Measurements from ENCODE around the gene SMO. TPM values are rescaled to one million over a fixed set of nuclear protein-coding genes. Genes with fewer than 3 reads are reported as not detected.

The SMO gene
- total RNA-seq, 1 experiment from 2014 or later: 12.8 TPM

DNA sequence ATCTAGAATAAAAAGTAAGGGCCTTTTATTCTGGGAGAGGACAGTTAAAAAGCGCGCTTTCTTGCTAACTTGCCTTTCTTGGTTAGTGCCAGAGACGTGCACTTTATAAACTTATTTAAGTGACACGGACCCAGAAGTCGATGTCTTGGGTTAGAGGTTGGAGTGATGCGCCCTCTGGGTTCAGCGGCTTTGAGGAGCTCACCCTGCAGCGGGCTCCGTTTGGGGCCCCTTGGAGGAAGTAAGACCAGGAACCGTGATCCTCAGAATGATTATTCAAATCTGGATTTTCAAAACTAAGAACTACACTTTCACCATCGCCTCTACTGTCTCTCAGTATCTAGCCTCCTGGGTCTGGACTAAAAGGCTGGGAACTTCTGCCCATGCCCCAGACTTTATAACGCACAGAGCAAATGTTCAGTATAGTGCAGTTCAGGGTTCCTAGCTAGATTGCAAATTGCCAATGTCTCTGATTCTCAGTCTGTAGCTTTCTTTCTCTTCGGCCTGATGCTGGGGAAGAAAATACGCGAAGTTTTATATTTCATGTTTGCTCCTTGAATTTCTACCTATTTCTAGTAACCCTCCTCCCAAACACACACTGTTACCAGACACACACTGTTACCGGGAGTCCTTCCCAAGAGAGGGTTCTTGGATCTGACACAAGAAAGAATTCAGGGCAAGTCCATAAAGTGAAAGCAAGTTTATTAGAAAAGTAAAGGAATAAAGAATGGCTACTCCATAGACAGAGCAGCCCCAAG, 18.6 kb upstream of the SMO start:
- Histone ChIP-seq H3K9me2 (ENCODE audit: insufficient read depth) (no peaks in the 10 kb centered on the region), H3K79me2 (ENCODE audit: insufficient read depth, low read length) (no peaks in the 10 kb centered on the region), H3K4me2 (ENCODE audit: low read length) (no peak overlapping the region), H3K27ac (ENCODE audit: low read depth, low read length) (no peak overlapping the region), H3K36me3 (ENCODE audit: control insufficient read depth in 1 of 2, insufficient read depth in 2 of 2, low read length in 2 of 2) (peaks cover 0 to 1% of the 10 kb centered on the region in 2 experiments; a peak in 1 of 4 replicates), H3K4me1 (ENCODE audit: control insufficient read depth in 1 of 2, insufficient read depth in 2 of 2, low read length in 2 of 2) (no peaks in the 10 kb centered on the region), H4K20me1 (ENCODE audit: insufficient read depth) (no peaks in the 10 kb centered on the region), H3K27me3 (ENCODE audit: insufficient read depth, low read length) (no peaks in the 10 kb centered on the region), H3K9me3 (ENCODE audit: control insufficient read depth in 1 of 2, insufficient read depth in 1 of 2, low read depth in 1 of 2, low read length in 2 of 2) (no peaks in the 10 kb centered on the region), H2AFZ (ENCODE audit: low read depth, low read length, poor library complexity, severe bottlenecking) (no peak overlapping the region), H3K9ac (ENCODE audit: low read length) (no peak overlapping the region), H3K4me3 (replicated peaks in 1 of 2; ENCODE audit: low read depth in 1 of 2, low read length in 2 of 2) (no peak overlapping the region)
- DNase-seq (ENCODE audit: low read depth, low spot score): no peak
- ChIA-PET CTCF (no interaction called here), RAD21 (ENCODE audit: low non-redundant PET in 1 of 2, low total read pairs in 2 of 2, uncharacterized antibody in 2 of 2, unreplicated experiment in 2 of 2) (no interaction called here), POLR2A (no interaction called here)
- TF ChIP-seq SP1 (IDR thresholded peaks at IDR 0.05; ENCODE audit: low read depth) (no peak), EZH2 (IDR thresholded peaks at IDR 0.05) (no peak), TCF7L2 (IDR thresholded peaks at IDR 0.05; ENCODE audit: borderline replicate concordance, extremely low read depth, insufficient read depth, insufficient read length) (no peak), JUND (IDR thresholded peaks at IDR 0.05) (no peak)
- ATAC-seq: no peak
- BruUV-seq (replicated peaks): no TSS peak
- intact Hi-C loops (cut with micrococcal nuclease): no loop called here

DNA sequence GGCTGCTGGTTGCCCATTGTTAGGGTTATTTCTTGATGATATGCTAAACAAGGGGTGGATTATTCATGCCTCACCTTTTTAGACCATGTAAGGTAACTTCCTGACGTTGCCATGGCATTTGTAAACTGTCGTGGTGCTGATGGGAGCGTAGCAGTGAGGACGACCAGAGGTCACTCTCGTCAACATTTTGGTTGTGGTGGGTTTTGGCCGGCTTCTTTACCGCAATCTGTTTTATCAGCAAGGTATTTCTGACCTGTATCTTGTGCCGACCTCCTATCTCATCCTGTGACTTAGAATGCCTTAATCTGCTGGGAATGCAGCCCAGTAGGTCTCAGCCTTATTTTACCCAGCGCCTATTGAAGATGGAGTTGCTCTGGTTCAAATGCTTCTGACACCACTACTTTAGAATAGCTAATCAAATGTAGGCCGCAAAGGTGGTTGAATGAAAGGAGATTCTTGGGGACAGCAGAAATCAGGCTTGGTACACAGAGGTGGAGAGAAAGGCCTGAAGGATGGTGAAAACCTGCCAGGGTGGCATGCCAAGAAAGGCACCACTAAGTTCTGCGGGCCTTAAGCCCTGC, 17.9 kb upstream of the SMO start:
- no peak overlapping the region for H3K27ac ChIP-seq (ENCODE audit: low read depth, low read length)
- no peaks in the 10 kb centered on the region for H3K27me3 ChIP-seq (ENCODE audit: insufficient read depth, low read length)
- ChIA-PET RAD21 (ENCODE audit: low non-redundant PET in 1 of 2, low total read pairs in 2 of 2, uncharacterized antibody in 2 of 2, unreplicated experiment in 2 of 2) (no interaction called here), CTCF (no interaction called here), POLR2A (no interaction called here)
- H3K4me3 ChIP-seq (replicated peaks in 1 of 2; ENCODE audit: low read depth in 1 of 2, low read length in 2 of 2): no peak overlapping the region
- ATAC-seq (no peak), DNase-seq (ENCODE audit: low read depth, low spot score) (no peak)
- H3K79me2 ChIP-seq (ENCODE audit: insufficient read depth, low read length): no peaks in the 10 kb centered on the region
- intact Hi-C loops (cut with micrococcal nuclease): no loop called here
- no TSS peak for BruUV-seq (replicated peaks)
- no peaks in the 10 kb centered on the region for H3K36me3 ChIP-seq (ENCODE audit: control insufficient read depth in 1 of 2, insufficient read depth in 2 of 2, low read length in 2 of 2)
- H2AFZ ChIP-seq (ENCODE audit: low read depth, low read length, poor library complexity, severe bottlenecking): no peak overlapping the region
- H3K4me2 ChIP-seq (ENCODE audit: low read length): no peak overlapping the region
- H3K9ac ChIP-seq (ENCODE audit: low read length): no peak overlapping the region
- no peaks in the 10 kb centered on the region for H3K9me2 ChIP-seq (ENCODE audit: insufficient read depth)
- H4K20me1 ChIP-seq (ENCODE audit: insufficient read depth): no peaks in the 10 kb centered on the region
- H3K9me3 ChIP-seq (ENCODE audit: control insufficient read depth in 1 of 2, insufficient read depth in 1 of 2, low read depth in 1 of 2, low read length in 2 of 2): no peaks in the 10 kb centered on the region
- no peaks in the 10 kb centered on the region for H3K4me1 ChIP-seq (ENCODE audit: control insufficient read depth in 1 of 2, insufficient read depth in 2 of 2, low read length in 2 of 2)
- TF ChIP-seq EZH2phosphoT487 (IDR thresholded peaks at IDR 0.05; ENCODE audit: borderline replicate concordance) (no peak), CEBPB (IDR thresholded peaks at IDR 0.05; ENCODE audit: low read depth) (no peak), POLR2AphosphoS5 (IDR thresholded peaks at IDR 0.05; ENCODE audit: low read depth, low read length) (no peak), TCF7L2 (IDR thresholded peaks at IDR 0.05; ENCODE audit: borderline replicate concordance, extremely low read depth, insufficient read depth, insufficient read length) (no peak), SIN3A (IDR thresholded peaks at IDR 0.05; ENCODE audit: low read depth) (no peak), YY1 (IDR thresholded peaks at IDR 0.05; ENCODE audit: extremely low read depth, insufficient replicate concordance, low read depth, low read length) (no peak), CBX3 (IDR thresholded peaks at IDR 0.05; ENCODE audit: low read depth) (no peak), SRF (IDR thresholded peaks at IDR 0.05; ENCODE audit: low read depth) (no peak), SP1 (IDR thresholded peaks at IDR 0.05; ENCODE audit: low read depth) (no peak), EZH2 (IDR thresholded peaks at IDR 0.05) (no peak), JUND (IDR thresholded peaks at IDR 0.05) (no peak), FOSL1 (IDR thresholded peaks at IDR 0.05; ENCODE audit: low read depth) (no peak), ELF1 (IDR thresholded peaks at IDR 0.05; ENCODE audit: borderline replicate concordance, low read depth) (no peak), ZFX (IDR thresholded peaks at IDR 0.05) (no peak), RAD21 (IDR thresholded peaks at IDR 0.05; ENCODE audit: low read depth) (no peak)
- TF ChIP-seq, protein P1, sequence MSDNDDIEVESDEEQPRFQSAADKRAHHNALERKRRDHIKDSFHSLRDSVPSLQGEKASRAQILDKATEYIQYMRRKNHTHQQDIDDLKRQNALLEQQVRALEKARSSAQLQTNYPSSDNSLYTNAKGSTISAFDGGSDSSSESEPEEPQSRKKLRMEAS (IDR thresholded peaks at IDR 0.05): no peak
- TF ChIP-seq, protein P2, sequence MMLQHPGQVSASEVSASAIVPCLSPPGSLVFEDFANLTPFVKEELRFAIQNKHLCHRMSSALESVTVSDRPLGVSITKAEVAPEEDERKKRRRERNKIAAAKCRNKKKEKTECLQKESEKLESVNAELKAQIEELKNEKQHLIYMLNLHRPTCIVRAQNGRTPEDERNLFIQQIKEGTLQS (IDR thresholded peaks at IDR 0.05): no peak
- TF ChIP-seq, protein P3, sequence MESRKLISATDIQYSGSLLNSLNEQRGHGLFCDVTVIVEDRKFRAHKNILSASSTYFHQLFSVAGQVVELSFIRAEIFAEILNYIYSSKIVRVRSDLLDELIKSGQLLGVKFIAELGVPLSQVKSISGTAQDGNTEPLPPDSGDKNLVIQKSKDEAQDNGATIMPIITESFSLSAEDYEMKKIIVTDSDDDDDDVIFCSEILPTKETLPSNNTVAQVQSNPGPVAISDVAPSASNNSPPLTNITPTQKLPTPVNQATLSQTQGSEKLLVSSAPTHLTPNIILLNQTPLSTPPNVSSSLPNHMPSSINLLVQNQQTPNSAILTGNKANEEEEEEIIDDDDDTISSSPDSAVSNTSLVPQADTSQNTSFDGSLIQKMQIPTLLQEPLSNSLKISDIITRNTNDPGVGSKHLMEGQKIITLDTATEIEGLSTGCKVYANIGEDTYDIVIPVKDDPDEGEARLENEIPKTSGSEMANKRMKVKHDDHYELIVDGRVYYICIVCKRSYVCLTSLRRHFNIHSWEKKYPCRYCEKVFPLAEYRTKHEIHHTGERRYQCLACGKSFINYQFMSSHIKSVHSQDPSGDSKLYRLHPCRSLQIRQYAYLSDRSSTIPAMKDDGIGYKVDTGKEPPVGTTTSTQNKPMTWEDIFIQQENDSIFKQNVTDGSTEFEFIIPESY (IDR thresholded peaks at IDR 0.05; ENCODE audit: extremely low read depth, insufficient replicate concordance, low read length): no peak
